ENCODE data around the gene SNTG2.
"Not testable (repeated sequence)": the region's sequence is repeated elsewhere in the genome, so short reads cannot be mapped to it uniquely, and the experiment has no call there.

GRCh38 chr2:1387954-1388725 is 437.5 kb downstream of the SNTG2 start:
- TF ChIP-seq, protein P1, sequence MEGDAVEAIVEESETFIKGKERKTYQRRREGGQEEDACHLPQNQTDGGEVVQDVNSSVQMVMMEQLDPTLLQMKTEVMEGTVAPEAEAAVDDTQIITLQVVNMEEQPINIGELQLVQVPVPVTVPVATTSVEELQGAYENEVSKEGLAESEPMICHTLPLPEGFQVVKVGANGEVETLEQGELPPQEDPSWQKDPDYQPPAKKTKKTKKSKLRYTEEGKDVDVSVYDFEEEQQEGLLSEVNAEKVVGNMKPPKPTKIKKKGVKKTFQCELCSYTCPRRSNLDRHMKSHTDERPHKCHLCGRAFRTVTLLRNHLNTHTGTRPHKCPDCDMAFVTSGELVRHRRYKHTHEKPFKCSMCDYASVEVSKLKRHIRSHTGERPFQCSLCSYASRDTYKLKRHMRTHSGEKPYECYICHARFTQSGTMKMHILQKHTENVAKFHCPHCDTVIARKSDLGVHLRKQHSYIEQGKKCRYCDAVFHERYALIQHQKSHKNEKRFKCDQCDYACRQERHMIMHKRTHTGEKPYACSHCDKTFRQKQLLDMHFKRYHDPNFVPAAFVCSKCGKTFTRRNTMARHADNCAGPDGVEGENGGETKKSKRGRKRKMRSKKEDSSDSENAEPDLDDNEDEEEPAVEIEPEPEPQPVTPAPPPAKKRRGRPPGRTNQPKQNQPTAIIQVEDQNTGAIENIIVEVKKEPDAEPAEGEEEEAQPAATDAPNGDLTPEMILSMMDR (IDR thresholded peaks at IDR 0.05; ENCODE audit: low read depth, low read length, poor library complexity, severe bottlenecking), result not testable (repeated sequence)
- TF ChIP-seq EZH2phosphoT487 (IDR thresholded peaks at IDR 0.05; ENCODE audit: borderline replicate concordance, low read length), result not testable (repeated sequence)

All from DOHH2 (cell line).